Measurements from ENCODE around the gene PTX4.

Gene PTX4

GRCh38 chr16:1520461-1520860 lies 31.7 kb upstream of the PTX4 start:
- no peaks in the 10 kb centered on the region for H3K9me3 ChIP-seq (ENCODE audit: control insufficient read depth, low read length)
- peaks cover 10% of the 10 kb centered on the region for H3K36me3 ChIP-seq (ENCODE audit: control insufficient read depth, insufficient read depth, low read length)
- no peak overlapping the region for H3K27ac ChIP-seq (ENCODE audit: low read depth, low read length, severe bottlenecking)
- no peaks in the 10 kb centered on the region for H3K4me1 ChIP-seq (ENCODE audit: control insufficient read depth, insufficient read depth, low read length, poor library complexity, severe bottlenecking)
- H3K4me3 ChIP-seq (ENCODE audit: extremely low read depth, insufficient read depth, low read length, poor library complexity, severe bottlenecking), result no peak overlapping the region
- 95 to 97% methylated on average over 17 to 19 of the region's 19 CpGs for WGBS, 2 experiments (ENCODE audit: insufficient coverage in 2 of 2)

GRCh38 chr16:1519831-1520230 lies 31.1 kb upstream of the PTX4 start:
- H3K36me3 ChIP-seq (ENCODE audit: control insufficient read depth, insufficient read depth, low read length), result peaks cover 10% of the 10 kb centered on the region
- H3K27ac ChIP-seq (ENCODE audit: low read depth, low read length, severe bottlenecking), result no peak overlapping the region
- no peak overlapping the region for H3K4me3 ChIP-seq (ENCODE audit: extremely low read depth, insufficient read depth, low read length, poor library complexity, severe bottlenecking)
- no peaks in the 10 kb centered on the region for H3K9me3 ChIP-seq (ENCODE audit: control insufficient read depth, low read length)
- H3K4me1 ChIP-seq (ENCODE audit: control insufficient read depth, insufficient read depth, low read length, poor library complexity, severe bottlenecking), result no peaks in the 10 kb centered on the region
- WGBS, 2 experiments (ENCODE audit: insufficient coverage in 2 of 2), result 95 to 96% methylated on average over 17 of the region's 17 CpGs

GRCh38 chr16:1518626-1519135 lies 29.9 kb upstream of the PTX4 start:
- H3K4me3 ChIP-seq (ENCODE audit: extremely low read depth, insufficient read depth, low read length, poor library complexity, severe bottlenecking), result no peak overlapping the region
- WGBS, 2 experiments (ENCODE audit: insufficient coverage in 2 of 2), result 96% methylated on average over 16 of the region's 16 CpGs

GRCh38 chr16:1514507-1514906 lies 25.8 kb upstream of the PTX4 start:
- H3K9me3 ChIP-seq (ENCODE audit: control insufficient read depth, low read length), result no peaks in the 10 kb centered on the region
- no peaks in the 10 kb centered on the region for H3K4me1 ChIP-seq (ENCODE audit: control insufficient read depth, insufficient read depth, low read length, poor library complexity, severe bottlenecking)
- no peak overlapping the region for H3K4me3 ChIP-seq (ENCODE audit: extremely low read depth, insufficient read depth, low read length, poor library complexity, severe bottlenecking)
- WGBS, 2 experiments (ENCODE audit: insufficient coverage in 2 of 2), result 100% methylated on average over 2 of the region's 3 CpGs; no CpG with 5 or more reads in 1 of the 2 experiments
- H3K27ac ChIP-seq (ENCODE audit: low read depth, low read length, severe bottlenecking), result no peak overlapping the region
- H3K36me3 ChIP-seq (ENCODE audit: control insufficient read depth, insufficient read depth, low read length), result peaks cover 35% of the 10 kb centered on the region

More at GRCh38 chr16:1518626-1519135, 29.9 kb upstream of the PTX4 start:
- Histone ChIP-seq H3K4me1 (ENCODE audit: control insufficient read depth, insufficient read depth, low read length, poor library complexity, severe bottlenecking) (no peaks in the 10 kb centered on the region), H3K36me3 (ENCODE audit: control insufficient read depth, insufficient read depth, low read length) (peaks cover 16% of the 10 kb centered on the region), H3K9me3 (ENCODE audit: control insufficient read depth, low read length) (no peaks in the 10 kb centered on the region), H3K27ac (ENCODE audit: low read depth, low read length, severe bottlenecking) (no peak overlapping the region)

- H3K36me3 ChIP-seq (ENCODE audit: control insufficient read depth, insufficient read depth, low read length), result peaks cover 41% of the 10 kb centered on the region
These were observed 24.0 kb upstream of the PTX4 start for GRCh38 chr16:1512774-1513173.

GRCh38 chr16:1511662-1512569 lies 23.2 kb upstream of the PTX4 start:
- no peak overlapping the region for H3K27ac ChIP-seq (ENCODE audit: low read depth, low read length, severe bottlenecking)
- H3K9me3 ChIP-seq (ENCODE audit: control insufficient read depth, low read length), result no peaks in the 10 kb centered on the region
- no peak overlapping the region for H3K4me3 ChIP-seq (ENCODE audit: extremely low read depth, insufficient read depth, low read length, poor library complexity, severe bottlenecking)
- 94 to 96% methylated on average over 16 to 24 of the region's 30 CpGs for WGBS, 2 experiments (ENCODE audit: insufficient coverage in 2 of 2)
- H3K36me3 ChIP-seq (ENCODE audit: control insufficient read depth, insufficient read depth, low read length), result peaks cover 43% of the 10 kb centered on the region
- no peaks in the 10 kb centered on the region for H3K4me1 ChIP-seq (ENCODE audit: control insufficient read depth, insufficient read depth, low read length, poor library complexity, severe bottlenecking)

More at GRCh38 chr16:1512774-1513173, 24.0 kb upstream of the PTX4 start:
- Histone ChIP-seq H3K4me1 (ENCODE audit: control insufficient read depth, insufficient read depth, low read length, poor library complexity, severe bottlenecking) (no peaks in the 10 kb centered on the region), H3K27ac (ENCODE audit: low read depth, low read length, severe bottlenecking) (no peak overlapping the region), H3K9me3 (ENCODE audit: control insufficient read depth, low read length) (no peaks in the 10 kb centered on the region), H3K4me3 (ENCODE audit: extremely low read depth, insufficient read depth, low read length, poor library complexity, severe bottlenecking) (no peak overlapping the region)
- WGBS, 2 experiments (ENCODE audit: insufficient coverage in 2 of 2), result 91 to 96% methylated on average over 12 to 14 of the region's 15 CpGs

- Histone ChIP-seq H3K4me1 (ENCODE audit: control insufficient read depth, insufficient read depth, low read length, poor library complexity, severe bottlenecking) (no peaks in the 10 kb centered on the region), H3K36me3 (ENCODE audit: control insufficient read depth, insufficient read depth, low read length) (peaks cover 50% of the 10 kb centered on the region), H3K9me3 (ENCODE audit: control insufficient read depth, low read length) (no peaks in the 10 kb centered on the region), H3K27ac (ENCODE audit: low read depth, low read length, severe bottlenecking) (no peak overlapping the region), H3K4me3 (ENCODE audit: extremely low read depth, insufficient read depth, low read length, poor library complexity, severe bottlenecking) (no peak overlapping the region)
- 94% methylated on average over 20 to 23 of the region's 26 CpGs for WGBS, 2 experiments (ENCODE audit: insufficient coverage in 2 of 2)
These were observed 22.2 kb upstream of the PTX4 start for GRCh38 chr16:1510941-1511351.

GRCh38 chr16:1510272-1510671 lies 21.5 kb upstream of the PTX4 start:
- Histone ChIP-seq H3K4me3 (ENCODE audit: extremely low read depth, insufficient read depth, low read length, poor library complexity, severe bottlenecking) (no peak overlapping the region), H3K9me3 (ENCODE audit: control insufficient read depth, low read length) (no peaks in the 10 kb centered on the region), H3K36me3 (ENCODE audit: control insufficient read depth, insufficient read depth, low read length) (peaks cover 53% of the 10 kb centered on the region), H3K4me1 (ENCODE audit: control insufficient read depth, insufficient read depth, low read length, poor library complexity, severe bottlenecking) (no peaks in the 10 kb centered on the region), H3K27ac (ENCODE audit: low read depth, low read length, severe bottlenecking) (no peak overlapping the region)
- WGBS, 2 experiments (ENCODE audit: insufficient coverage in 2 of 2), result 95 to 100% methylated on average over 8 to 9 of the region's 10 CpGs

GRCh38 chr16:1509307-1510221 lies 20.8 kb upstream of the PTX4 start:
- H3K4me1 ChIP-seq (ENCODE audit: control insufficient read depth, insufficient read depth, low read length, poor library complexity, severe bottlenecking), result no peaks in the 10 kb centered on the region
- no peaks in the 10 kb centered on the region for H3K9me3 ChIP-seq (ENCODE audit: control insufficient read depth, low read length)
- peaks cover 58% of the 10 kb centered on the region for H3K36me3 ChIP-seq (ENCODE audit: control insufficient read depth, insufficient read depth, low read length)
- no peak overlapping the region for H3K4me3 ChIP-seq (ENCODE audit: extremely low read depth, insufficient read depth, low read length, poor library complexity, severe bottlenecking)
- WGBS, 2 experiments (ENCODE audit: insufficient coverage in 2 of 2), result 90 to 92% methylated on average over 29 to 41 of the region's 44 CpGs
- no peak overlapping the region for H3K27ac ChIP-seq (ENCODE audit: low read depth, low read length, severe bottlenecking)

- Histone ChIP-seq H3K4me3 (ENCODE audit: extremely low read depth, insufficient read depth, low read length, poor library complexity, severe bottlenecking) (no peak overlapping the region), H3K4me1 (ENCODE audit: control insufficient read depth, insufficient read depth, low read length, poor library complexity, severe bottlenecking) (no peaks in the 10 kb centered on the region), H3K36me3 (ENCODE audit: control insufficient read depth, insufficient read depth, low read length) (peaks cover 52% of the 10 kb centered on the region), H3K27ac (ENCODE audit: low read depth, low read length, severe bottlenecking) (no peak overlapping the region), H3K9me3 (ENCODE audit: control insufficient read depth, low read length) (no peaks in the 10 kb centered on the region)
- 95 to 98% methylated on average over 18 to 22 of the region's 24 CpGs for WGBS, 2 experiments (ENCODE audit: insufficient coverage in 2 of 2)
These were observed 19.9 kb upstream of the PTX4 start for GRCh38 chr16:1508494-1509187.

All from mesodermal cell (in vitro differentiated cells).